ENCODE measurements around the gene ZNF653.

- TF ChIP-seq, protein P1, sequence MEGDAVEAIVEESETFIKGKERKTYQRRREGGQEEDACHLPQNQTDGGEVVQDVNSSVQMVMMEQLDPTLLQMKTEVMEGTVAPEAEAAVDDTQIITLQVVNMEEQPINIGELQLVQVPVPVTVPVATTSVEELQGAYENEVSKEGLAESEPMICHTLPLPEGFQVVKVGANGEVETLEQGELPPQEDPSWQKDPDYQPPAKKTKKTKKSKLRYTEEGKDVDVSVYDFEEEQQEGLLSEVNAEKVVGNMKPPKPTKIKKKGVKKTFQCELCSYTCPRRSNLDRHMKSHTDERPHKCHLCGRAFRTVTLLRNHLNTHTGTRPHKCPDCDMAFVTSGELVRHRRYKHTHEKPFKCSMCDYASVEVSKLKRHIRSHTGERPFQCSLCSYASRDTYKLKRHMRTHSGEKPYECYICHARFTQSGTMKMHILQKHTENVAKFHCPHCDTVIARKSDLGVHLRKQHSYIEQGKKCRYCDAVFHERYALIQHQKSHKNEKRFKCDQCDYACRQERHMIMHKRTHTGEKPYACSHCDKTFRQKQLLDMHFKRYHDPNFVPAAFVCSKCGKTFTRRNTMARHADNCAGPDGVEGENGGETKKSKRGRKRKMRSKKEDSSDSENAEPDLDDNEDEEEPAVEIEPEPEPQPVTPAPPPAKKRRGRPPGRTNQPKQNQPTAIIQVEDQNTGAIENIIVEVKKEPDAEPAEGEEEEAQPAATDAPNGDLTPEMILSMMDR (conservative IDR thresholded peaks at IDR 0.05; ENCODE audit: low read length): no peak
- TF ChIP-seq EZH2phosphoT487 (IDR thresholded peaks at IDR 0.05; ENCODE audit: borderline replicate concordance, low read depth, low read length): no peak
Measured at GRCh38 chr19:11451871-11452619, 53.6 kb downstream of the ZNF653 start.

Data from OCI-LY7 (cell line).